Measurements from ENCODE around the gene GALR3.

The GALR3 gene

GRCh38 chr22:37824674-37825641 is 1.8 kb downstream of the GALR3 start:
- peak; percentile 32 for DNase-seq (ENCODE audit: low read depth)

GRCh38 chr22:37827056-37827455 is 3.9 kb downstream of the GALR3 start:
- DNase-seq (ENCODE audit: low read depth) = no peak

DNA sequence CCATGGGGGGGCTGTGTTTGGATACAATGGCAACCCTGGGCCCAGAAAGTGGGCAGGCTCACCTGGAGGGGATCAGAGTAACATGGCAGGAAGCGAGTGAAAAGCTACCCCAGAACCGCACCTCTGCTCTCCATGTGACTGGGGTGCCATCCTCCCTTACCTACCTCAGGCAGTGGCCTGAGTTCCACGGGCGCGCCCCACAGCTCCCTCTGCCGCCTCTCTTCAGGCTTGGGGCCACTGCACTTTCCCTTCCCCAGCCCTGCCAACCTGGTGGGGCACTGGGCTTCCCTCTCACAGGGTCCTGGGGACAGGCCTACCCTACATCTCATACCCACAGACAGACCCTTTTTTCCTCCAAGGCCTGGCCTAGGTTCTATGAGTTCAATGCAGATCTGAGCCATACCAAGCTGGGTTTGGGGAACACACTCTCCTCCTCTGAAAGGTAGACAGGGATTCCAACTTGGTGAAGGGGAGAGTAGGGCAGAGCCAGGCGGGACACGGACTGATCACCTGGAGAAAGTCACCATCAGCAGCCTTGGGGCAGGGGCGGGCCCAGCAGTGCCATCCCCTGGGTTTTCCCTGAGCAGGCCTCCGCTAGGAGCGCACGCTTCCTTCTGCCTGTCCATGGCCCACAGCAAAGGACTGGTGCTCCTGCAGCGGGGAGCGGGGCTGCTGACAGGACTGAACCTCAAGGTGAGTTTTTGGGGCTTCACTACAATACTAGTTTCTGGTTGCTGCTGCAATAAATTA is 7.1 kb downstream of the GALR3 start:
- no peak for DNase-seq (ENCODE audit: low read depth)

DNA sequence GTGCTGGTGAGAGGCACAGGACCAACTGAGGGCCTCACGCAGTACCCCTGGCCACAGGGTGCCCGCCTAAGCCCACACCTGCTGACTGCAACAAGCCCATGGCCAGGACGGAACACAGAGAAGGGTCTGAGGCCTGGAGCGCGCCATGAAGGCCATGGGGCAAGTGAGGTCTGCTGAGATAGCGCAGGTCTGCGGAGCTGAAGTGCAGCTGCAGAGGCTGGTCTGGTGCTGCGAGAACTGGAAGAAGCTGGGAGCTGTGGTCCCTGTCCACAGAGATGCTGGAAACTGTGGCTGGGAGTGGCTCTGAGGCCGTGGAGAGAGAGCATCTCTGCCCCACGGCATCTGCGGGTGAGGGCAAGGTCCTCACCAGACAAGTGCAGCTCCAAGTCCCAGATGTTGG is 8.3 kb downstream of the GALR3 start:
- DNase-seq (ENCODE audit: low read depth) = no peak

GRCh38 chr22:37832022-37832857 is 9.1 kb downstream of the GALR3 start:
- DNase-seq (ENCODE audit: low read depth) = no peak

DNA sequence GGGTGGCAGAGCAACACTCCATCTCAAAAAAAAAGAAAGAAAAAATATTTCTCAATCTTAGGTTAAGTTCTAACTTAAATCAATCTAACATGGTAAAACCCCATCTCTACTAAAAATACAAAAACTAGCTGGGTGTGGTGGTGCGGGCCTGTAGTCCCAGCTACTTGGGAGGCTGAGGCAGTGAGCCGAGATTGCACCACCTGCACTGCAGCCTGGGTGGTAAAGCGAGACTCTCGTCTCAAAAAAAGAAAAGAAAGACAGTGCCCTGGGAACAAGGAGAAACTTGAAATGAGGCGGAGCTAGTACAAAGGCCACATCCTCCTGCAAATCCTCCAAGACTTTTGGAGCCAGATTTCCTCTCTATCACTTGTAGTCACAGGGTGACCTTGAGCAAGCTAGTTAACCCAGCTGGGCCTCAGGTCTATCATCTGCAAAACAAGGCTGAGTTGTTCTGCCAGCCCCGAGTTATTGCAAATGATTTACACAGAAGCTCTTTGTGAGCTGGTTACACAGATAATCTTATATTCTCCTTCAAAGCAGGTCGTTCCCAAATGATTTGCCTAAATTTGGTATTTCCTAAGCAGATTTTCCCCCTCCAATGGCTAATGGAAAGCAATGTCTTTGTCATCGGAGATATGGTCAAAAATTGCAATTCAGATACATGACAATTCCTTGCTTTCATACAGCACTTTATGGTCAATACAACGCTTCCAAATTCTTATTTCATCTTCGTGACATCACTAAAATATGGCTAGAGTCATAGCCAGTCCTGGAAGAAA is 19.0 kb downstream of the GALR3 start:
- DNase-seq (ENCODE audit: low read depth) = no peak

GRCh38 chr22:37843741-37844089 is 20.5 kb downstream of the GALR3 start:
- peak; percentile 33 for DNase-seq (ENCODE audit: low read depth)

GRCh38 chr22:37844904-37845329 is 21.7 kb downstream of the GALR3 start:
- no peak for DNase-seq (ENCODE audit: low read depth)

- no peak for DNase-seq (ENCODE audit: low read depth)
Measured at GRCh38 chr22:37846433-37846832, 23.3 kb downstream of the GALR3 start.

DNA sequence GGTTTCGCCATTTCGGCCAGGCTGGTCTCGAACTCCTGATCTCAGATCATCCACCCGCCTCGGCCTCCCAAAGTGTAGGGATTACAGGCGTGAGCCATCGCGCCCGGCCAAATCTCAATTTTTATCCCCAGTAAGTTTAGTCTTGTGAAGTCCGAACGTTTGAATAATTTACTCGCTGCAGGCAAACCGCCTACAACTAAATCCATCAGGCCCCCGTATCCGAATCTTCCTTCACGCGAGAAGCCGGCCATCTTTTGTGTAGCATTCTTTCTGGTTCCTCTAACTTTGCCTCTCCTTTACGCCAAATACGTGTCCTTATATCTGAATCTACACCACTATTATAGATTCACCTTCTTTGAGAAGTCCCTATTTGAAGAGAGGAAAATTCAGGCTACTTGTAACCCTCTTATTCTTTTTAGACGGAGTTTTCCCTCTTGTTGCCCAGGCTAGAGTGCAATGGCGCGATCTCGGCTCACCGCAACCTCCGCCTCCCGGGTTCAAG is 25.5 kb downstream of the GALR3 start:
- peak; percentile 22 for DNase-seq (ENCODE audit: low read depth)

DNA sequence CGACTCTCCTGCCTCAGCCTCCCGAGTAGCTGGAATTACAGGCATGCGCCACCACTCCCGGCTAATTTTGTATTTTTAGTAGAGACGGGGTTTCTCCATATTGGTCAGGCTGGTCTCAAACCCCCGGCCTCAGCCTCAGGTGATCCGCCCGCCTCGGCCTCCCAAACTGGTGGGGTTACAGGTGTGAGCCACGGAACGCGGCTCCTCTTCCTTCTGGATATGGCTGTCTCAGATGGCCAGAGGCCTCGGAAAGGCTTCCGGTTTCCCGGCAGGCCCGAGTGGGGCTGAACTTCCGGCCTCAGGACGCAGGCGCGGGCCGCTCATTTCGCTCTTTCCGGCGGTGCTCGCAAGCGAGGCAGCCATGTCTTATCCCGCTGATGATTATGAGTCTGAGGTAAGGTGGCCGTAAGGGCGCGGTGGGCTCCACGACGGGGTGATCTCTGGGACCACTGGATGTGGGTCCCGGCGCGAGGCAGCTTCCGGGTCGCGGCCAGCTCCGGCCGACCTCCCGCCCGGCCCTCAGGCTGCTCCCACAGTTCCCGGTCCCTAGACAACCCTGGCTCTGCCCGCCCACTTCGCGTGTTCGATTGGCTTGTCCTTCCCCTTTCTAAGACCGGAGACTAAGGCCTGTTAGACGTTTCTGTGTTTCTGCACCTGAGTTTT is 26.0 kb downstream of the GALR3 start, which contains the start of gene EIF3L:
Gene EIF3L (plus strand): TSS at position 331 of the 663 bp plus-strand sequence. CDS start 31 bp downstream, at position 362.
- DNase-seq (ENCODE audit: low read depth) = peak; percentile 78

DNA sequence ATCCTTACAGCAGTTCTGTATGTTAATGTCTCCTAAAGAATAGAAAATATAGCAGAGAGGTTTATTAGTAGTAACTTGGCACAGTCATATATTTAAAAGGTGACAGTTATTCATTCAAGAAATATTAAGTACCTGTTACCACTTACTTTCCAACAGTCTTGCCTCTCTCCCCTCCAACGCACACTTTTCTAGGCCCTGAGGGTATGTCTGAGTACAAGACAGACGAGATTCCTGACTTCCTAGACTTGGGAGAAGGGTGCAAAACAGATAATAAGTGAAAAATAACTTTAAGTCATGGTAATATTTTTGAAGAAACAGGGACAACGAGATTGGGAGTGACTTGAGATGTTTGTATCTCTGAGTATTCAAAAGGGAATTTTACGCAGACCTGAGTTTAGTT is 27.6 kb downstream of the GALR3 start:
- DNase-seq (ENCODE audit: low read depth) = no peak

DNA sequence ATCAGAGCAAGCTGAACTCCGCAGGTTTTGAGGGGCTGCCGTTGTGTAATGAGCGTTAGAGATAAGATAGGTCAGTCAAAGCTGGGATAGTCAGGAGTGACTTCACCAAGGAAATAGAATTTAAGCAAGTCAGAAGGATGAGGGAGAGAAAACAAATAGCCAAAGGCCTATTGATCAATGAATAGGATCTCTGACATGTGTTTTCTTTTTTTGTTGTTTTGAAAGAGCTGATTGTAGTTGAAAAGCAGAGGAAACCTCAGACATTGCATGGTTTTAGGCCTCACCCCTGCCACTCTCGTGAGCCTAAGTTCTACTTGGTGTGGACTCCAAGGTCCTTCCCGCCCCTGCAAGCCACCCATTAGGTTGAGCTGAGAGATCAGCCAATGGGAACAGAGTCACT is 29.2 kb downstream of the GALR3 start:
- no peak for DNase-seq (ENCODE audit: low read depth)

DNA sequence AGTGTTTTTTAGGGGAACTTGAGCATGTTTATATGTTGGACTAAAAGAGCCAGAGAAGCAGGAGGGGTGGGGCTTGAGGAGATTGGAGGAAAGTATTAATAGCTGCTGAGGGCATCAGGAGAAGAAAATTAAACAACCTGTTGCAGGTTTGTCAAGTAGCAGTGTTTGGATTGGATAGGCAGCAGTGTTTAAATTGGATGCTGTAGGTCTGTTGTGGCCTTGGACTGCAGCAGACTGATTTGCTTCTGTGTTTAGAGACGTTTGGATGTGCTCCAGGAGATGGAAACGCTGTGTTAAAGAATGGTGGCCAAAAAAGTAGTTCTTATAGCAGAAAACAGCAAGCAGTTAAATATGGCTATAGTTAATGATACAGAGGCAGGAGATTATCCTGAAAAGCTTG is 31.8 kb downstream of the GALR3 start:
- DNase-seq (ENCODE audit: low read depth) = no peak

- DNase-seq (ENCODE audit: low read depth) = no peak
Measured at GRCh38 chr22:37855462-37855861, 32.3 kb downstream of the GALR3 start.

DNA sequence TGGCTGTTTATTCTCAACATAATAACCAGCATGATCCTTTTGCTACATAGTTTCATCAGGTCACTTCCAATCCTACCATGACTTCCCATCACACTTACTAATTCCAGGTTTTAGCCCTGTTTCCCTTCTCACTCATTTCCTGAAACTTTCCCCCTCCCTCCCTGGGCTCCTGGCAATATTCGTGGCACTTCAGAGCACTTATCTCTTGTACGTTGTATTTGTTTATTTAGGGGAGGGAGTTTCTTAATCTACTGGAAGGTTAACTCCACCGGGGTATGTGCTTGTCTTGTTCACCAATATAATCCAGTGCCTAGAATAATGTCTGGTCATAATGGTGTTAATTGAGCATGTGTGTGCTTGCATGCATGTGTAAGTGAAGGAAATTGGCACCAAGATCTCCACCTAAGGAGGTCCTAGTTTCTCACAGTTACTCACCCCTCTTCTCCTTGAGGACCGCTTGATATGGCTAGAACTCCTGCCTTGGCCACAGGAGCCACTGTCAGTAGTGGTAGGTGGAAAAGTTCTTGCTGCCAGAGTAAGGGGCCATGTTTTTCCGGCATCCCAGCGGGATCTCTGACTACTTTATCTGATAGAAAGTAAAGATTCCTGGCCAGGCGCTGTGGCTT is 37.7 kb downstream of the GALR3 start:
- no peak for DNase-seq (ENCODE audit: low read depth)

DNA sequence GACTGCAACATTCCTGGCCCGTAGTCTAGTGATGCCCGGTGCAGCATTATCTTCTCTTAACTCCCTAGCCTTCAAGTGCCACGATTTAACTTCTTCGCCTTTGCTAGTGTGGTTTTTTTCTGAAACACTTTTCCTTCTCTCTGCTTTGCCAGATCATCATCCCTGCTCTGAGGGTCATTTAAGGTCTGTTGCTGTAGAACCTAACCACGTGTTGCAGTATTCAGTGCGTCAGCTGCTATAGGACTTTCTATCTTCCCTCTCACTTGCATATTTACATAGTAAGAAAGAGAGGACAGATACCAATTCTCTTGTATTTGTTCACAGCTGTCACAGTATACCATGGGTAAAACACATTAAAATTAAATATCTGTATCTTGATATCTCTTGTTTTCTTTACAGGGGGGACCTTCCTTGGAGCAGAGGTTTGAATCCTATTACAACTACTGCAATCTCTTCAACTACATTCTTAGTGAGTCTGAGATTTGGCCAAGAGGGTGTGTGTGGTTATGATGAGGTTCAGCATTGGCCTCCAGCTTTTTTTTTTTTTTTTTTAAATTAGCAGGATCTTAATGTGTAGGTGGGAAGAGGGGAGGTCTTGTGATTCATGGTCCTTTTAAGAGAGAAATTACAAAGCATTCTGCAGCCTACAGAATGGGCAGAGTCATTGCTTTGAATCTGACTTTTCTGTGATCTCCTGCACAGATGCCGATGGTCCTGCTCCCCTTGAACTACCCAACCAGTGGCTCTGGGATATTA is 39.6 kb downstream of the GALR3 start:
- DNase-seq (ENCODE audit: low read depth) = no peak

- no peak for DNase-seq (ENCODE audit: low read depth)
Measured at GRCh38 chr22:37865510-37865909, 42.3 kb downstream of the GALR3 start.

DNA sequence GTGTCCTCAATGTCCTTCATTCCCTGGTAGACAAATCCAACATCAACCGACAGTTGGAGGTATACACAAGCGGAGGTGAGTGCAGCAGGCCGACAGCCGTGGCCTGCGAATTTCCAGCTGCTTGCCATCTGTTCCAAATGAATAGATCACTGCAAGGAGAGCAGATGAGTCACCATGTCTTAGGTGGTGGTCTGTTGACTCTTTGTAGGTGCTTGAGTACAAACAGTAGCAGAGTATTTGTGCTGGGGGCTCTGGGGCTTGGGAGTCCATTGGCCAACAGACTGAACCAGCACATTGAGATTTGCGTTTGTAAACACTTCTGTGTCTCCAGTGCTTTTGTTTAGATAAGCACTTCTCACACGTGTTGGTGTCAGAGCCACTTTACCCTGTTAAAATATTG is 47.1 kb downstream of the GALR3 start:
- DNase-seq (ENCODE audit: low read depth) = no peak

Data from CMK (cell line).